Breast epithelium (tissue), 4 donors: ENCODE results near the gene EIF2S1. TPM values are rescaled to one million over a fixed set of nuclear protein-coding genes. Genes with fewer than 3 reads are reported as not detected.
"Not testable (repeated sequence)": the region's sequence is repeated elsewhere in the genome, so short reads cannot be mapped to it uniquely, and the experiment has no call there.

ENCODE experiments used
- DNase-seq, 2 donors: peaks; one replicate each; pipeline ENCODE4 v3.0.0-alpha.2; 2019; ENCODE audit warnings: low spot score in 2 of 2
- H3K27ac ChIP-seq, 2 donors: fragments of 200-600 bp; sonication (generic) in 1 of 2; one replicate each; pipeline ENCODE4 v1.5.1; 2016 to 2019; ENCODE audit warnings: mild to moderate bottlenecking in 1 of 2
- H3K27me3 ChIP-seq, 2 donors: fragments of 200-600 bp; sonication (generic) in 1 of 2; one replicate each; pipeline versions ENCODE4 v1.5.1 to v1.6.0; 2017 to 2019; ENCODE audit warnings: control low read depth in 1 of 2, mild to moderate bottlenecking in 1 of 2
- H3K36me3 ChIP-seq: fragments of 200-600 bp; one replicate; pipeline ENCODE4 v1.5.1; 2019
- H3K4me1 ChIP-seq, 2 donors: fragments of 200-600 bp; sonication (generic); one replicate each; pipeline ENCODE4 v1.5.1; 2016 to 2019; ENCODE audit warnings: control low read depth in 1 of 2
- H3K4me3 ChIP-seq, 3 donors: fragments of 200-600 bp; sonication (generic); 1 replicate in 2 of 3; 2 replicates in 1 of 3; pipeline ENCODE4 v1.5.1; 2016 to 2019; ENCODE audit warnings: mild to moderate bottlenecking in 3 of 3, moderate library complexity in 2 of 3
- H3K9me3 ChIP-seq, 2 donors: fragments of 200-600 bp; sonication (generic) in 1 of 2; one replicate each; pipeline ENCODE4 v1.5.1; 2016 to 2019; ENCODE audit warnings: control low read depth in 1 of 2
- CTCF ChIP-seq, 3 donors: fragments of 450-650 bp; IDR thresholded peaks; one replicate each; pipeline ENCODE4 v1.5.1; 2016 to 2017; ENCODE audit warnings: antibody characterized with exemption in 3 of 3, mild to moderate bottlenecking in 3 of 3, moderate library complexity in 3 of 3
- POLR2A ChIP-seq: fragments of 450-650 bp; IDR thresholded peaks from one replicate; pipeline ENCODE4 v1.6.1; 2016; ENCODE audit warnings: antibody characterized with exemption, mild to moderate bottlenecking, moderate library complexity
- POLR2AphosphoS5 ChIP-seq, 3 donors: sonication (generic); formaldehyde crosslinking; IDR thresholded peaks; one replicate each; pipeline ENCODE4 v1.6.1; 2017; ENCODE audit warnings: antibody characterized with exemption in 3 of 3
- intact Hi-C: fragments of 100-400 bp; cut with DNase I; formaldehyde crosslinking; loops from one replicate; pipeline ENCODE4 v1.15.1; 2023; ENCODE audit warnings: low total_unique reads
- total RNA-seq, 3 donors: library from RNA; depleted of rRNA; stranded (reverse); fragments of >200 nt; gene quantifications; one replicate each; pipeline ENCODE4 v1.1.0, GENCODE V29; 2016

EIF2S1 gene
- total RNA-seq, 3 donors from 2014 or later = 63.9 to 107 (median 89.4) TPM

DNA sequence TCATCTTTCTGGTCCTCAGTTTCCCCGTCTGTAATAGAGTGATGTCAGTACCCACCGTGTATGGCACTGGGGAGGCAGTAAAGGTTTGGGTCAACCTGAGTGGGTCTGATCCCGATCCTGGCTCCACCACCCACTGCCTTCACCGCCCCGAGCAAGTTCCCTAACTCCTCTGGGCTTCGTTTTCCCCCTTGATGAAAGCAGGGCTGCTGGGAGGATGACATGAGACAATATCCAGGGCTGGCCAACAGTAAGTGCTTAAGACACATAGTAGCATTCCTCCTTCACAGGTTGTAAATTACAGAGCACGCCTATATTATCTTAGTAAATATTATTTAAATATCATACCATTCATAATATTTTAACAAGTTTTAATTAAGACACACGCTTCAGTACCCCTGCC lies 51.2 kb downstream of the EIF2S1 start:
- TF ChIP-seq POLR2AphosphoS5 (IDR thresholded peaks at IDR 0.05) (no peak), CTCF (IDR thresholded peaks at IDR 0.05) (no peak), POLR2A (no peak)
- Histone ChIP-seq H3K27me3 (no peaks in the 10 kb centered on the region), H3K4me3 (peak overlapping the region in 2 of 3 donors; percentile 54 to 64), H3K4me1 (no peaks in the 10 kb centered on the region), H3K27ac (no peak overlapping the region), H3K9me3 (no peaks in the 10 kb centered on the region), H3K36me3 (no peaks in the 10 kb centered on the region)
- no peak for DNase-seq
- intact Hi-C loops = no loop called here

- H3K4me1 ChIP-seq = no peaks in the 10 kb centered on the region
- H3K9me3 ChIP-seq = no peaks in the 10 kb centered on the region
- peak; percentile 31 to 68 for DNase-seq
- H3K27ac ChIP-seq = peak within 1 kb of the TSS in 1 of 2 donors; percentile 22
- peak within 1 kb of the TSS; percentile 33 to 64 (median 54) for H3K4me3 ChIP-seq
- intact Hi-C loops = no loop called here
- TF ChIP-seq CTCF (IDR thresholded peaks at IDR 0.05) = no peak
- TF ChIP-seq POLR2A = no peak
- no peak for TF ChIP-seq POLR2AphosphoS5 (IDR thresholded peaks at IDR 0.05)
- no peaks in the 10 kb centered on the region for H3K36me3 ChIP-seq
- no peaks in the 10 kb centered on the region for H3K27me3 ChIP-seq
Measured at GRCh38 chr14:67411820-67412421, 51.8 kb downstream of the EIF2S1 start, which contains the start of gene PLEK2. TSS of gene PLEK2 (minus strand) at chr14:67412165. CDS start at chr14:67412059, 106 bp downstream.

DNA sequence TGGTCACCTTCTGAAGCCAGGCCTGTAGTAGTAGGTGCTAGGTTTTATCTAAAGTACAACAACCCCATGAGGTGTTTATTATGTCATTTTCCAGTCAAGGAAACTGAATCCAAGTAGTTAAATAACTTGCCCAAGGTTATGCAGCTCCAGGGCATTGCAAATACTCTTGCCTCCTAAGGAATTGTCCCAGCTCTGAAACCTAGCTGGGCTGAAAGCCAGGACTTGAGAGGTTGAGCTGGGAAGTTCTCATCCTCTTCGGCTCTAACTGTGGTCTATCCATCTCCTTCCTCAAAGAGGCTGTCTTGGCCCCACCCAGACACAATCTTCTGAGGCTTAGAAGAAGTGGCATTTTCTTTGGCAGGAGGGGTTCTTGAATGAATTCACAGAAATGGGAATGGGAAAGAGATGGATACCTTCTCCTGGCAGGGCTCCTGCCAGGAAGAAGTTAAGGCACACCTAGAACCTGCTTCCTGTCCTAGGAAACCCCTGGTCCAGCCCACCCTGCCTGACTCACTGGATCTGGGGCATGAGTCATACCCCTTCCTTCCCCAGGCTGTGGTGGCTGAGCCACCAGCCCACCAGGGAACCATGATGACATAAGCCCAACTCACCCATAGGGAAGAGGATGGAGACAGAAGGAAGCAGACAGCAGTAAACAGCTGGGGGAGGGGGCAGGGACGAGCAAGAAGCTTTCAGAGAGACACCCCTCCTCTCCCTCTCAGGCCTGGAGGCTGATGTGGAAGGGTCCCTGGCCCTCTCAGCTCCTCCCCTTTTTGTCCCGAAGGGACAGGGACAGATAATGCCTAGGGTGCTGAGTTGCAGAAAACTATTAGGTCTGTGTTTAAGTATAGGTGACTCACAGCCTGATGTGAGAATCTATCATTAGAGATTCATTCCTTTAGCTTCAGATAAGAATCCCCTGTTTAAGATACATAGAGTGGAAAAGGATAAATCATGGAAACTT lies 54.0 kb downstream of the EIF2S1 start:
- Histone ChIP-seq H3K36me3 (no peaks in the 10 kb centered on the region), H3K27ac (no peak overlapping the region), H3K4me3 (no peak overlapping the region), H3K9me3 (no peaks in the 10 kb centered on the region), H3K4me1 (no peaks in the 10 kb centered on the region), H3K27me3 (no peaks in the 10 kb centered on the region)
- TF ChIP-seq POLR2AphosphoS5 (IDR thresholded peaks at IDR 0.05) = no peak
- no peak for TF ChIP-seq POLR2A
- no peak for TF ChIP-seq CTCF (IDR thresholded peaks at IDR 0.05)
- intact Hi-C loops = no loop called here
- DNase-seq = no peak

GRCh38 chr14:67415610-67416009 lies 55.5 kb downstream of the EIF2S1 start:
- H3K36me3 ChIP-seq, H3K27me3 ChIP-seq, intact Hi-C loops, H3K27ac ChIP-seq, H3K4me3 ChIP-seq, H3K9me3 ChIP-seq, H3K4me1 ChIP-seq, DNase-seq: not testable (repeated sequence)

- Histone ChIP-seq H3K27me3 (no peaks in the 10 kb centered on the region), H3K4me3 (no peak overlapping the region), H3K9me3 (no peaks in the 10 kb centered on the region), H3K36me3 (no peaks in the 10 kb centered on the region), H3K4me1 (no peaks in the 10 kb centered on the region), H3K27ac (no peak overlapping the region)
- TF ChIP-seq CTCF (IDR thresholded peaks at IDR 0.05) (no peak), POLR2AphosphoS5 (IDR thresholded peaks at IDR 0.05) (no peak), POLR2A (no peak)
- intact Hi-C loops = no loop called here
- DNase-seq = no peak
Measured at GRCh38 chr14:67416085-67416484, 56.0 kb downstream of the EIF2S1 start.
